Muscle of arm (tissue), 14 donors: Measurements from ENCODE around the gene ARFIP2. TPM values are rescaled to one million over a fixed set of nuclear protein-coding genes. Genes with fewer than 3 reads are reported as not detected.
A peak's percentile ranks its signal among the peaks of the same experiment; 100 is the strongest.
"Not testable (repeated sequence)": the region's sequence is repeated elsewhere in the genome, so short reads cannot be mapped to it uniquely, and the experiment has no call there.

Source experiments
- DNase-seq: peaks from one replicate; pipeline ENCODE4 v3.0.0-alpha.2; 2013
- long read RNA-seq, 11 donors: transcript quantifications; one replicate each; lab custom pipeline, GENCODE V29; 2026
- polyA plus RNA-seq, 12 donors: library from polyadenylated mRNA; unstranded; fragments of 120-200 nt; gene quantifications; one replicate each; pipeline ENCODE4 v1.2.1, GENCODE V29; 2013; ENCODE audit not compliant: insufficient read length in 12 of 12

The ARFIP2 gene
- 10 to 100 TPM in 11 of 12 donors, not detected in 1; 25.7 to 57.2 (median 34.5) TPM for polyA plus RNA-seq
- long read RNA-seq, donor 1, transcript ARFIP2-201 (8 exons, 2,543 nt) = major isoform, 9 of 16 reads
- long read RNA-seq, donor 1, partial matches to known transcripts = 0 of 16 reads
- long read RNA-seq, donor 1, other reads (novel, unspliced or antisense) = 0 of 16 reads
- long read RNA-seq, donor 2, transcript ARFIP2-202 (8 exons, 1,868 nt) = major isoform, 6 of 13 reads
- long read RNA-seq, donor 2, partial matches to known transcripts = 0 of 13 reads
- long read RNA-seq, donor 2, other reads (novel, unspliced or antisense) = 0 of 13 reads
- long read RNA-seq, donor 3, partial matches to known transcripts = 0 of 3 reads
- long read RNA-seq, donor 3, other reads (novel, unspliced or antisense) = 0 of 3 reads
- long read RNA-seq, donor 4, partial matches to known transcripts = 0 of 1 reads
- long read RNA-seq, donor 4, other reads (novel, unspliced or antisense) = 0 of 1 reads
- long read RNA-seq, donor 5 = 0 reads
- long read RNA-seq, donor 6, partial matches to known transcripts = 0 of 8 reads
- long read RNA-seq, donor 6, other reads (novel, unspliced or antisense) = 0 of 8 reads
- long read RNA-seq, donor 7, partial matches to known transcripts = 0 of 4 reads
- long read RNA-seq, donor 7, other reads (novel, unspliced or antisense) = 0 of 4 reads
- long read RNA-seq, donor 8, partial matches to known transcripts = 20 of 25 reads
- long read RNA-seq, donor 8, other reads (novel, unspliced or antisense) = 0 of 25 reads
- long read RNA-seq, donor 9, partial matches to known transcripts = 11 of 19 reads
- long read RNA-seq, donor 9, other reads (novel, unspliced or antisense) = 0 of 19 reads
- long read RNA-seq, donor 10, transcript ARFIP2-201 (8 exons, 2,543 nt) = major isoform, 5 of 29 reads
- long read RNA-seq, donor 10, partial matches to known transcripts = 21 of 29 reads
- long read RNA-seq, donor 10, other reads (novel, unspliced or antisense) = 0 of 29 reads
- long read RNA-seq, donor 11, transcript ARFIP2-201 (8 exons, 2,543 nt) = major isoform, 6 of 11 reads
- long read RNA-seq, donor 11, partial matches to known transcripts = 0 of 11 reads
- long read RNA-seq, donor 11, other reads (novel, unspliced or antisense) = 0 of 11 reads

GRCh38 chr11:6481012-6481923, at the start of gene ARFIP2, which contains the start of gene TIMM10B:
Gene ARFIP2 (minus strand): TSS chr11:6481331. CDS start chr11:6480421, 910 bp downstream.
Gene TIMM10B (plus strand): TSS chr11:6481501. CDS start chr11:6481517, 16 bp downstream.
- DNase-seq = peak; percentile 99

GRCh38 chr11:6530848-6531247, 49.7 kb upstream of the ARFIP2 start:
- DNase-seq = no peak

GRCh38 chr11:6529266-6529665, 48.1 kb upstream of the ARFIP2 start:
- no peak for DNase-seq

DNA sequence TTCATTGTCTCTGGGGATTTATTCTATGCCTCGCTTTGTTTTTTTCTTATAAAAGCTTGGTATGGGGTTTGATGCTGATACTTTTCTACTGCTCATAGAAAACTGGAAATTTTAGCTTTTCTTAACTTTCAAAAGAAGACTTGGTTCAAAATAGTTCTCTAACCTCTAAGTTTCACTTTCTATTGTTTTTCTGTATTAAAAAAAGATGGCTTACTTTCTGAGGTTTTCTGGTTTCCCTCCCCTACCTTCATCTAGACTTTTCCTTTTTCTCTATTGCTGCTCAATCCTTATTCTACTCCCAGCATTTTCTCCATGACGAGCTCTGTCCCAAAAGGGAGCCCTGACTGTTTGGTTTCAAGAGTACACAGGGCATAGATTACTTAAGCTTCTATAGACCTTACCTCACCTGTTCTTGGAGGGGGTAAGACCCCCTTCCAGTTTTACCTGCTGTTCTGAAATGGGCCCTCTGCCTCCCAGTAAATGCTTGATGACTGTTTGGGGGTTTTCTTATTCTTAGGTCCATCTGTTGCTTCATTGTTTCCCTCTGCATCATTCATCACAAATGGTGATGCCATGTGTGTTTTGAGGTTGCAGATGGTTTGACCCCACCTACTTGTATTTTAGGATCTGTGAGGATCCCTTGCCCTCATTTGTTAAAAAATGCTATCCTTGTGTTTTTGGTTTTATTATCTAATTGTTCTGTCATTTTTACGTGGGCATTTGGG, 45.4 kb upstream of the ARFIP2 start:
- DNase-seq = no peak

DNA sequence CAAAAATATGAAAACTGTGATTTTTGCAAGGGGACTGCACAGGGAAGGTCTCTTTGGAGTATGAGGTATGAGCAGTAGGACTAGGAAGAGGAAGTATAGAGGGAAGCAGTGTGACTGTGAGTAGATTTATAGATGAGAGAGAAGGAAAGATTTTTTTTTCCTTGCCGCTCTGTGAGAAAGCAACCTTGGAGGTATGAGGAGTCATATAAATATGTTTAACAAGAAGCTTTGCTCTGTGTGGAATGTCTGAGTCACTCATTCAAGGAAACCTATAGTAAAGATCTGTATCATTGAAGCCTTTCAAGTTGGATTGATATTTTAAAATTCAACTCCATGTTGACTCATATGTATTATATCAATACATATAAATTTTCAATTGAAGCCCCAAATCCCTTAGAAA, 42.1 kb upstream of the ARFIP2 start:
- DNase-seq = no peak

DNA sequence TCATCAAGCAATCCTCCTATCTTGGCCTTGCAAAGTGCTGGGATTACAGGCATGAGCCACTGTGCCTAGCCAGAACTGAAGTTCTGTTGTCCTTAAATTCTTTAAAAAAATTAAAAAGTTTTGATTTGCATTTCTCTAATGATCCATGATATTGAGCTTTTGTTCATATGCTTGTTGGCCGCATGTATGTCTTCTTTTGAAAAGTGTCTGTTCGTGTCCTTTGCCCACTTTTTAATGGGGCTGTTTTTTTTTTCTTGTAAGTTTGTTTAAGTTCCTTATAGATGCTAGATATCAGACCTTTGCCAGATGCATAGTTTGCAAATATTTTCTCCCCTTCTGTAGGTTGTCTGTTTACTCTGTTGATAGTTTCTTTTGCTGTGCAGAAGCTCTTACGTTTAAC, 40.8 kb upstream of the ARFIP2 start:
- DNase-seq = not testable (repeated sequence)

GRCh38 chr11:6520265-6520664, 39.1 kb upstream of the ARFIP2 start:
- DNase-seq = no peak

GRCh38 chr11:6516865-6517264, 35.7 kb upstream of the ARFIP2 start:
- no peak for DNase-seq

DNA sequence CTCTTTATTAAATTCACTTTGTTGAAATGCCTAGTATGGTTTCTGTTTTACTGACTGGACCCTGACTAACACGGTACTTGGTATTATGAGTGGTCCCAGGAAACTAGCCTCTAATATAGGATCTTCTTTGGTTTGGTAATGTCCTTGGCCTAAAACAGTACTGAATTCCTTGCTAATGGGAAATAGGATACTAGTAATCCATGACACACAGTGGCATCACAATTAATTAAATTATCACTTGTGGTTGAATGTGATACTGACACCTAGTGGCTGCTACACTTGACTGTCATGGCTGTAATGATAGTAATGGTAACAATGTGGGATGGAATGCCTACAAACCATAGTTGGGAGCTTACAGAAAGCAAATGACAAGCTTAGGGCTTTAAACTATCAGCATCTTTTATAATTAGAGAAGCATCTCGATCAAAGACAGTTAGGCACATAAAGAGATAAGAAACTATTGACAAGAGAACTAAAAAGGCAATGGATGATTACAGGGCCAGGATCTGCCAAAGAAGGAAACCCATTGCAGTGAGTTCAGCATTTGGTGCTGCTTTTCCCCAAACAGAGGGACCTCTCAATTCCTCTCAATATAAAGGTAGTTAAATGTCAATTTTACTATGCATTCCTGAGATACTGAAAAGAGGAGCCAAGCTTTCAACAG, 24.6 kb upstream of the ARFIP2 start:
- DNase-seq = peak; percentile 19

DNA sequence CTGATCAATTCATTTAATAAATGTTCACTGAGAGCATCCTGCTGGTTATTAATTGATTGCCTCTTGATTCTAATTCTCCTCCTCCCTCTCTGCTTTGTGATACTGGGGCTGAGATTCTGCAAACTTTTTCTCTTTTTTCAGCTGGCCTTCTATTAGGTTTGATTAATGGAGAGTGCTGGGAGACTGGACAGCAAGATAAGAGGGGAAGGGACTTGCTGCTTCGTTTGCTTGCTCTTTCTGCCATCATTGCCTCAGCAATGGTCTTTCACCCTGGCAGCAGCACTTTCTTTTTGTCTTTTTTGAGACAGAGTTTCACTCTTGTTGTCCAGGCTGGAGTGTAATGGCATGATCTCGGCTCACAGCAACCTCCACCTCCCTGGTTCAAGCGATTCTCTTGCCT, 23.0 kb upstream of the ARFIP2 start:
- no peak for DNase-seq

GRCh38 chr11:6502382-6502781, 21.3 kb upstream of the ARFIP2 start:
- no peak for DNase-seq

DNA sequence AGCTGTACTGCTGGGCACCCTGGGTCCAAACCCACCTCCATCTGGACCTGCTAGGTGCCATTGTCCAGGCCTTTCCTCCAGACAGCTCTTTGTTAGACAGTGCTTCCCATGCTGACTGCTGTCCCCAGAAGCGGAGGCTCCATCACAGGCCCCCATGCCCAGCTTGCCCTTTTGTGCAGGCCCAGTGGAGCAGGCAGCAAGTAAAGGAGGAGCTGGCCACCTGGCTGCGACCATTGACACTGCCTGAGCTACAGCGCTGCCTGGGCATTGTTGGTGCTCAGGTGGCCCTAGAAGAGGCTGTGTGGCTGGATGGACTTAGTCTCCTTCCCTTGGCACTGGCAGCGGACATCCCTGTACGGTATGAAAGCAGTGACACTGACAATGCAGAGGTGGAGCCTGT, 17.4 kb upstream of the ARFIP2 start:
- no peak for DNase-seq

- DNase-seq = no peak
Measured at GRCh38 chr11:6498121-6498520, 17.0 kb upstream of the ARFIP2 start.

- DNase-seq = no peak
Measured at GRCh38 chr11:6497069-6497839, 16.1 kb upstream of the ARFIP2 start, which contains the start of gene DNHD1. Gene DNHD1 (plus strand): TSS chr11:6497280. CDS start chr11:6498216, 936 bp downstream.

DNA sequence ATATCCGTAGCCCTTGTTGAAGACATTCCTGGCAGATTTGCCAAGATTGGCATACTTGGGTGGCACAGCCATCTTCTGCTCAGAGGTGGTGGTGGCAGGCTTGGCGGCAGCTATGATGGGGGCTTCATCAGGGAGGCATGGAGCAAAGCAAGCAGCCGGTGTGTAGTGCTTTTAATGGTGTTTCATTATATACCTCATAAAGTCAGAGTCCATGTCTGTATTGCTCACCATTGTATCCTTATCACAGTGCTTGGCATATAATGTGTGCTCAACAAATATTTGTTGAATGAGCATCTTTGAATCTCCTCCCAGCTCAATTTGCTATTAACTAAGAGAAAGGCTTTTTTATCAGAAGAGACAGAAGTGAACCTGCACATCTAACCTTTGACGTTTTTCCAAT, 8.2 kb upstream of the ARFIP2 start:
- DNase-seq = no peak

- DNase-seq = no peak
Measured at GRCh38 chr11:6488821-6489220, 7.7 kb upstream of the ARFIP2 start.

- DNase-seq = no peak
Measured at GRCh38 chr11:6488342-6488741, 7.2 kb upstream of the ARFIP2 start.

- no peak for DNase-seq
Measured at GRCh38 chr11:6486938-6487337, 5.8 kb upstream of the ARFIP2 start.

GRCh38 chr11:6486256-6486655, 5.1 kb upstream of the ARFIP2 start:
- DNase-seq = no peak
